GM21381 (cell line): ENCODE results near the gene HMOX1.
"Not testable (repeated sequence)": the region's sequence is repeated elsewhere in the genome, so short reads cannot be mapped to it uniquely, and the experiment has no call there.

Experiments
- ATAC-seq: cut with Tn5 transposase; IDR thresholded peaks from one replicate; pipeline ENCODE4 v1.9.1; 2021; ENCODE audit warnings: mild to moderate bottlenecking, moderate library complexity; ENCODE audit not compliant: unreplicated experiment

HMOX1 gene

GRCh38 chr22:35378621-35379020 lies 2.3 kb upstream of the HMOX1 start:
- ATAC-seq: no peak

- ATAC-seq: no peak
Measured at GRCh38 chr22:35379146-35379993, 1.5 kb upstream of the HMOX1 start.

- ATAC-seq: no peak
Measured at GRCh38 chr22:35380013-35380412, 883 bp upstream of the HMOX1 start.

DNA sequence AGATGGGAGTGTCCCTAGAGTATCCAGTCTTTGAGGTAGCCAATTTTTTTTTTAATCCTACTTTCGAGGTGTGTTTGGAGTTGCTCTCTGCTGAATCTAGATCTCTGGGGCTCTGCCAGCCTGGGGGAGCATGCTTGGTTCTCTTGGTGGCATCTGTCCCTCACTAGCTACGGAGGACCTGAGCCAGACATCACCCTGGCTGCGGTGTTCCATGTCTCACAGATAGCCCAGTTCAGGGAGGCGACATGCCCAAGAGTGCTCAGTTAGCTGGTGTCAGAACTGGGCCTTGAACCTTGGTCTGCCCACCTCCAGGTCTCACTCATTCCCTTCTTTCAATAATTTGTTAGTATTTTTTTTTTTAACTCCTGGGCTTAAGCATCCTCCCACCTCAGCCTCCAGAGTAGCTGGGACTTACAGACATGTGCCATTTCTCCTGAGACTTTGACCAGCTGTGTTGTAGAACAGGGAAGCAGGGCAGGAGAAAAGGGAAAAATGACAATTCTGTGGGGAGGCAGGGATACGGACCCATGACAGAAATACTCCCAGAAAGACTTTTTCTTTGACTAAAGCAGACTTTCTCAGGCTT lies 621 bp downstream of the HMOX1 start:
- no peak for ATAC-seq

DNA sequence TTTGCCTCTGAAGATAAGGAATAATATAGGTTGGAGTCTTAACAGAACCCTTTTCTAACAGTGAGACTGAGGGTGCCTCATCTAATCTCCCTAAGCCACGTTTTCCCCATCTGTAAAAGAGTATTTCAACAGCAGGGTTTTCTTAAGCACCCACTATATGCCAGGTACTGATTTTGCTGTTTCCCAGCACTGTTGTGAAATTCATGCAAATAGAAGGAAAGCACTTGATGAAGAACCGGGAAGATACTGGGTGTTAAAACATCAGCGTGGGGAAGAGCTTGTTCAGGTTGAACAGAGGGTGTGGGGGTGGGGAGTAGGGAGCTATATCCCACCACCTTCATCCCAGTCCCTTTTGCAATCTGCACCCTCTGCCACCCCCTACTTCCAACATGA lies 2.8 kb downstream of the HMOX1 start:
- ATAC-seq: no peak

- no peak for ATAC-seq
Measured at GRCh38 chr22:35384527-35384926, 3.6 kb downstream of the HMOX1 start.

- no peak for ATAC-seq
Measured at GRCh38 chr22:35384975-35385588, 4.2 kb downstream of the HMOX1 start.

GRCh38 chr22:35386670-35387288 lies 5.9 kb downstream of the HMOX1 start:
- no peak for ATAC-seq

- no peak for ATAC-seq
Measured at GRCh38 chr22:35390933-35391332, 10.0 kb downstream of the HMOX1 start.

DNA sequence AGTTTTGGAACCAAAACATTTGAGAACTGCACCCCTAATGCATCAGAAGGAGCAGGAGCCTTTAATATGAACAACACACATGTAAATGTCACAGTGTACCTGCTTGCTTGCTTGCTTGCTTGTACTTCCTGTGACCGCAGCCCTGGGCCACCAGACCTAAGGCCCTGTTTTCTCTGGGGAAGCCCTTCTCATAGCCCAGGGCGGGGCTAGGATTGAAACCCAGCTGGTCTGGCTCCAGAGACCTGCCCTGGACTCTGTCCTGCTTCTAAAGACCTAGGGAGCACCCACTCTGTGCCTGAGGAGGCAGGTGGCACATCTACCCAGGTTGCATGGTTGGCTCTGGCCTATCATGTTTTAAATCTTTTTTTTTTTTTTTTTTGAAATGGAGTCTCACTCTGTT lies 11.5 kb downstream of the HMOX1 start:
- no peak for ATAC-seq

DNA sequence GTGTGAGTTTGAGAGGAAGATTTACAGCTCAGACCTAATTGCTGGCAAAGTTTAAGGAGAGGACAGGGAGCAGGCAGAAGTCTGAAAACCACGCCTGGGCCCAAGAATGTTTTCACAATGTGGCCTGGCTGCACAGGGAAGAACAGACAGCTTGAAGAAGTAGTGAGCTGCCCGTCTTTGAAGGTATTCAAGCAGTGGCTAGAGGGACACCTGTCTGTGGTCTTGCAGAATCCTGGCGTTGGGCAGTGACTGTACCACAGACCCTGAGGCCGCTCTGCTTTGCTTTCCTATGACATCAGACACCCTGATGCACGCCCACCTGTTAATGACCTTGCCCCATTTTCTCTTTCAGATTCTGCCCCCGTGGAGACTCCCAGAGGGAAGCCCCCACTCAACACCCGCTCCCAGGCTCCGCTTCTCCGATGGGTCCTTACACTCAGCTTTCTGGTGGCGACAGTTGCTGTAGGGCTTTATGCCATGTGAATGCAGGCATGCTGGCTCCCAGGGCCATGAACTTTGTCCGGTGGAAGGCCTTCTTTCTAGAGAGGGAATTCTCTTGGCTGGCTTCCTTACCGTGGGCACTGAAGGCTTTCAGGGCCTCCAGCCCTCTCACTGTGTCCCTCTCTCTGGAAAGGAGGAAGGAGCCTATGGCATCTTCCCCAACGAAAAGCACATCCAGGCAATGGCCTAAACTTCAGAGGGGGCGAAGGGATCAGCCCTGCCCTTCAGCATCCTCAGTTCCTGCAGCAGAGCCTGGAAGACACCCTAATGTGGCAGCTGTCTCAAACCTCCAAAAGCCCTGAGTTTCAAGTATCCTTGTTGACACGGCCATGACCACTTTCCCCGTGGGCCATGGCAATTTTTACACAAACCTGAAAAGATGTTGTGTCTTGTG lies 12.5 kb downstream of the HMOX1 start:
- ATAC-seq: no peak

DNA sequence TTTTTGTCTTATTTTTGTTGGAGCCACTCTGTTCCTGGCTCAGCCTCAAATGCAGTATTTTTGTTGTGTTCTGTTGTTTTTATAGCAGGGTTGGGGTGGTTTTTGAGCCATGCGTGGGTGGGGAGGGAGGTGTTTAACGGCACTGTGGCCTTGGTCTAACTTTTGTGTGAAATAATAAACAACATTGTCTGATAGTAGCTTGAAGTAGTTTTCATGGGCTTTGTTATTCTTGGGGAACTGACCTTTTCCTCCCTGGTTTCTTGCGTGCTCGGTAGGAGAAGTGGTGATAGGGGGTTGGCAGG lies 13.1 kb downstream of the HMOX1 start:
- no peak for ATAC-seq

GRCh38 chr22:35394810-35395563 lies 14.1 kb downstream of the HMOX1 start:
- ATAC-seq: no peak

DNA sequence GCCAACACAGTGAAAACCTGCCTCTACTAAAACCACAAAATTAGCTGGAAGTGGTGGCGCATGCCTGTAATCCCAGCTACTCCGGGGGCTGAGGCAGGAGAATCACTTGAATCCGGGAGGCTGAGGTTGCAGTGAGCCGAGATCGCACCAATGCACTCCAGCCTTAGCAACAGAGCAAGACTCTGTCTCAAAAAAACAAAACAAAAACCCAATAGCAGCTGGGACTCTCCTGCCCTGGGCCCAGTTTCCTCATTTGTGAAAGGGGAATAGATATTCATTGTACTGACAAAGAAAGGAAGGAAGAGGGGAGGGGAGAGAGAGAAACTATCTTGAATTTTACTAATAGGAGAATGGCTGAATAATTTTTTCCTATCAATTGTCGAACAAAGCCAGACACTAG lies 15.7 kb downstream of the HMOX1 start:
- ATAC-seq: not testable (repeated sequence)

DNA sequence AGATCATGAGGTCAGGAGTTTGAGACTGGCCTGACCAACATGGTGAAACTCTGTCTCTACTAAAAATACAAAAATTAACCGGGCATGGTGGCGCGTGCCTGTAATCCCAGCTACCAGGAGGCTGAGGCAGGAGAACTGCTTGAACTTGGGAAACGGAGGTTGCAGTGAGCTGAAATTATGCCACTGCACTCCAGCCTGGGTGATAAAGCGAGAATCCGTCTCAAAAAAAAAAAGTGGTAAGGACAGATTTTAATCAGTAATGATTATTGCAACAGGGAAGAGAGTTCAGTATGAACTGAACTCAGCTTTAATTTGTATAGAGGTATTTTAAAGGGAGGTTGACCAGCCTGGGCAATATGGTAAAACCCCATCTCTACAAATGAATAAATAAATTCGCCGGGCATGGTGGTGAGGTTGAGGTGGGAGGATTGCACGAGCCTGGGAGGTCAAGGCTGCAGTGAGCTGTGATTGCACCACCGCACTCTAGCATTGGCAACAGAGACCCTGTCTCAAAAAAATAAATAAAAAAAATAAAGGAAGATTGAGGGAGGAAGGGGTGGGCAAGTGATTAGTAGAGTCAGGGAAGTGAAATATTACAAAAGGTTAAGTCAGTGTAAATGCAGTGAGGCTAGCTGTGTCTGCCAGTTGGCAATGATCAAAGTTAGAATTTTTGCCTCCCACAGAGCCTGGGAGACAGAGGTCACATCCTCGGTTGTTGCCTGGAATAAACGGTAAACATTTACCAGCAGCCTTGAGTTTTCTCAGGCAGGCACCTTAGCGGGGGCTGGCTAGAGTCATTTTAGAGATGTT lies 16.4 kb downstream of the HMOX1 start:
- ATAC-seq: no peak

- no peak for ATAC-seq
Measured at GRCh38 chr22:35398591-35398973, 17.7 kb downstream of the HMOX1 start.

DNA sequence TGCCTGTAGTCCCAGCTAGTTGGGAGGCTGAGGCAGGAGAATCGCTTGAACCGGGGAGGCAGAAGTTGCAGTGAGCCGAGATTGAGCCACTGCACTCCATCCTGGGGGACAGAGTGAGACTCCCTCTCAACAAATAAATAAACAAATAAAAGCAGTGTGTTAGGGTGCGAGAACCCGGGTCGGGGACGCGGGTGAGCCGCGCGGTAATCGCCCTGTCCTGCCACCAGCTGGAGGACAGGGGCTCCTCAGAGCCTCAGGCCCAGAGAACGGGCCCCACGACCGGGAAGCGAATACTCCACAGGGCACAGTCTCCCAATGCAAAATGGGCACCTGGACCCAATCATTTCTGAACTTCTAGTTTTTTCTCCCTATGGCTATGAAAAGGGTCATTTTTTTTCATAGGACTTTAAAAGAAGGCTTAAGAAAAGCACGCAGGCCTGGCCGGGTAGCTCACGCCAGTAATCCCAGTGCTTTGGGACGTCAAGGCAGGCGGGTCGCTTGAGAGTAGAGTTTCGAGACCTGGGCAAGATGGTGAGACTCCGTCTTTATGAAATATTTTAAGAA lies 18.3 kb downstream of the HMOX1 start:
- no peak for ATAC-seq

GRCh38 chr22:35399678-35400500 lies 19.0 kb downstream of the HMOX1 start, which contains the start of gene MCM5:
MCM5 (plus strand) TSS chr22:35400140; CDS start chr22:35400439, 299 bp downstream.
- ATAC-seq: peak; percentile 96
